NCI-H524 treated with DMSO at 0.1 percent for 48 hours (cell line): ENCODE results near the gene RSL1D1.
"Not testable (repeated sequence)": the region's sequence is repeated elsewhere in the genome, so short reads cannot be mapped to it uniquely, and the experiment has no call there.

Experiments
- DNase-seq: peaks from one replicate; lab custom pipeline; 2025; lab: John Stamatoyannopoulos, UW

Gene RSL1D1

DNA sequence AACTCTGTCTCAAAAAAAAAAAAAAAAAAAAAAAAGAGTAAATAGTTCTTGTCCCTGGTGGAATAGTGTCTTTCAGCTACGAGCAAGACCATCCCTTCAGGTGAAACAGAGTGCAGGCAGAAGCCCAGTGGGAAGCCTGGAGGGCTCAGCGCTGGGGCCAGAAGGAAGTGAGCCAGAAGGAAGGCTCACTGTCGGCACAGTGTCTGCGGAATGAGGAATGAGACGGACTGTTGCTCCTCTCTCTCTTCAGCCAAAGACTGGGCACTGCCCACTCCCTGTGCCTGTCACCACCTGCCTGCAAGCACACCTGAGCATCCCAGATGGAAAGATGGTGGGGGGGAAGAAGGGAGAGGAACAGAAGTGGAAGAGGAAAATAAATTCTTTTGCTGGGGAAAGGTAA lies 7.5 kb downstream of the RSL1D1 start:
- DNase-seq, result no peak

DNA sequence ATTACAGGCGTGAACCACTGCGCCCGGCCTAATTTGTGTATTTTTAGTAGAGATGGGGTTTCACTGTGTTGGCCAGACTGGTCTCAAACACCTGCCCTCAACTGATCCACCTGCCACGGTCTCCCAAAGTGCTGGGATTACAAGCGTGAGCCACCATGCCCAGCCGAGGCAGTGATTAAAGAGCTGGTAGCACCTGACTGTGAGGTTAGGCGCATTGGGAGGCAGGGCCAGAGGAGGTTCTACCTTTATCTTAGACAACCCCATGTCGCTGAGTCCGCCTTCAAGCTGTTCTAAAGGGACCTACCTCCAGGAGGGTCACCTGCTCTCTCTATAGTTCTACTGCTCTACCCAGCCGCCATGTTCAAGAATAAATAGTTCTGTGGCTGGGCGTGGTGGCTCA lies 8.1 kb downstream of the RSL1D1 start:
- DNase-seq, result no peak

DNA sequence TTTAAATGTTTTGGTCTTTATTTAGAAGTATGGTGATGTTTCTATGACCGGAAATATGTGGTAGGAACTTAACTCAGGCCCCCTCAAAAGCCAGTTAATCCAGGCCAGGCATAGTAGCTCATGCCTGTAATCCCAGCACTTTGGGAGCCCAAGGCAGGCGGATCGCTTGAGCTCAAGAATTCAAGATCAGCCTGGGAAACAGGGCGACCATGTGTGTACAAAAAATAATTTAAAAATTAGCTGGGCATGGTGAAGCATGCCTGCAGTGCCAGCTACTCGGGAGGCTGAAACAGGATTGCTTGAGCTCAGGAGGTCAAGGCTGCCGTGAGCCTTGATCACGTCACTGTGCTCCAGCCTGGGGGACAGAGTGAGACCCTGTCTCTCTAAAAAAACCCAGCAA lies 10.3 kb downstream of the RSL1D1 start:
- DNase-seq, result no peak

DNA sequence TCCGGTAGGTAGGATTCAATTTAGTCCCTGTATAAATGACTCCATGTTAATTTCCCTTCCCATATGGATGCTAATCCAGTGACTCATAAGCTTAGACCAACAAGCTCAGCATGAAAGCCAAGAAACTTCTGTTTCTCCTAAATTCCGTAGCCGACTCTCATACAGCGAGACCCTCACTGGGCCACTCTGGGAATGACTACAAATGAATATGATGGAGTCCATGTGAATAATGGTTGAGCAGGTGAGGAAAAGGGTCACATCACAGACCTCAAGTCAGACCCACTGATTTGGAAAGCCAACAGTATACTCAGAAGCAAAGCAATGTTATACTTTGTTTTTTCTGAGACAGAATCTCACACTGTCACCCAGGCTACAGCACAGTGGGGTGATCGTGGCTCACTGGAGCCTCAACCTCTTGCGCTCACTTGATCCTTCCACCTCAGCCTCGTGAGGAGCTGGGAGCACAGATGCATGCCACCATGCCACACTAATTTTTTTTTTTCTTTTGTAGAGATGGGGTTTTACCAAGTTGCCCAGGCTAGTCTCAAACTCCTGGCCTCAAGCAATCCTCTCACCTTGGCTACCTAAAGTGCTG lies 14.6 kb downstream of the RSL1D1 start:
- peak; percentile 30 for DNase-seq

DNA sequence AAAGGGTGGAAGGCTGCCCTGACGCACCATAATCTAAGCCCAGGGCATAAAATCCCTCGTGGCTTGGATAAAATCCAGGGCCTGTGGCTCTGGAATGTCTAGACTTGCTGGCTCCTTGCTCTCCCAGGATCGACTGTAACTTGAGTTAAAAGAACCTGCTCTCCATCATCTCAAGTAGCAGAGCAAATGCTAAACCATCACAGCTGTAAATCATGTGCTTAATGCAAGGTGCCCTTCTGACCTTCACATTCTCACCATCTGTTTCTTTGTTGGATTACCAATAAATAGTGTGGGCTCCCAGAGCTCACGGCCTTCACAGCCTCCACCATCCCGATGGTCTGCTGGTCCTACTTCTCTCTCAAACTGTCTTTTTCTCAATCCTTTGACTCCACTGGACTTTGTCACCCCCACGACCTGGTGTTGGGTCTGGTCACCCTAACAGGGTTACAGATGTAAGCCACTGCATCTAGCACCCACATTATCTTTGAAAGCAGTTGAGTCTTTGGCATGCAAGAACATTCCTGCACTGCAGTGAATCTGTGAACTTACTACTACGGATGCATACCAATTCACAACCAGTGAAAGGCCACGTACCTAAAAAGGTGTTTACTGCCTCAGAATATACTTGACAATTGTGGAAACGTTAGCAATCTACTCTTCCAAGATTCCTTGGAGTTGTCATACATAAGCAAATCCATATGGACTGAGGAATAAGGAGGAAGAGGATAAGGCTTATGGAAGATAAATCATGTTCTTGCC lies 15.3 kb downstream of the RSL1D1 start:
- peak; percentile 92 for DNase-seq

DNA sequence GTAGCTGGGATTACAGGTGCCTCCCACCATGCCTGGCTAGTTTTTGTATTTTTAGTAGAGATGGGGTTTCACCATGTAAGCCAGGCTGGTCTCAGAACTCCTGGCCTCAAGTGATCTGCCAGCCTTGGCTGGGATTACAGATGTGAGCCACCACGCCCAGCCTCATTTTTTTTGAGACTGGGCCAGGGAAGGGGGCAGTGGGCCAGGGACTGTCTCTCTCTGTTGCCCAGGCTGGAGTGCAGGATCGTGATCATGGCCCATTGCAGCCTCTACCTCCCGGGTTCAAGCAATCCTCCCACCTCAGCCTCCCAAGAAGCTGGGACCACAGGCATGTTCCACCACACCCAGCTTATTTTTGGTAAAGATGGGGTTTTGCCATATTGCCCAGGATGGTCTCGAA lies 16.0 kb downstream of the RSL1D1 start:
- DNase-seq, result no peak

DNA sequence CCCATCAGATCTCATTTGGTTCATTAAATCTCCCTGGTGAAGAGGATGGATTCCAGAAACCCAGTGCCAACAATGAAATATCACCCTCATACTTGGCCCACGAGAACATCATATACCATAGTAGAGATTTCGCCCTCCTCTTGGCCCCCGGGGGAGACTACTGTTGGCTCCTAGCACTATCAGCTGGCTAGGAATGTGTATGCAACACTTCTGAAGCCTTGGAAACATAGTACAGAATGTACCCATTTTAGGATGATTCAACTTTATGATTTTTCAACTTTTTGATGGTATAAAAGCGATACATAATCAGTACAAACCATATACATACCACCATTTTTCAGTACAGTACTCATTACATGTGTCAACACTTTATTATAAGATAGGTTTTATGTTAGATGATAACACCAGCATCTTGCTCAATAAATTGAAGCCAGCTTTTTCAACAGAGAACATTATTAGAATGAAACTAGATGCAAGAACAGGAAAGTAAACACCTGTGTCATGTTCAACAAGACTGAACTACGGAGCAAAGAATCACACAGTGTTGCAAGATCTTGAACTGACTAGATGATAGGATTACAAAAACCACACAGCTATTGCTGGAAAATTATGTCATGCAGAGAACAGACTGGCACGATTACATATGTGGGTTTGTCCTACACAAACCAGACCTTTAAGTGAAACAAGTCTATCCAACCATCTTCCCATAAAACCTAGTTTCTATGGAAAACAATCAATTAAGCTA lies 17.2 kb downstream of the RSL1D1 start:
- no peak for DNase-seq

DNA sequence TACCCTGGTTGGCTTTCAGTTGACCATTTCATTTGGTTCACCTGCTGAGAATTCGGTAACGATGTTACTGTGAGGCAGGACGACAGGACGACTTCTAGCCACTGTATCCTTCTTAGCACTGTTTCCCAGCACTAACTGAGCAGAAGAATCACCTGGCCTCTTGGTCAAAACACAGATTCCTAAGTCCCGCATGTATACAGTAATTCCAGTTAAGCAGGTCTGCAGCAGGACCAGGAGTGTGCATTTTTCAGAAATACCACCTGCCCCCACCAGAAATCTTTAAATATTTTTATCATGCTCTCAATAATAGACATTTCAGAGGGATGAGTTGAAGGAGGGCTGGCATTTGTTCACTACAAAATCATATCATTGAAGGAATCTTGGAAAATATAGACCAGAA lies 22.6 kb downstream of the RSL1D1 start:
- DNase-seq, result no peak

DNA sequence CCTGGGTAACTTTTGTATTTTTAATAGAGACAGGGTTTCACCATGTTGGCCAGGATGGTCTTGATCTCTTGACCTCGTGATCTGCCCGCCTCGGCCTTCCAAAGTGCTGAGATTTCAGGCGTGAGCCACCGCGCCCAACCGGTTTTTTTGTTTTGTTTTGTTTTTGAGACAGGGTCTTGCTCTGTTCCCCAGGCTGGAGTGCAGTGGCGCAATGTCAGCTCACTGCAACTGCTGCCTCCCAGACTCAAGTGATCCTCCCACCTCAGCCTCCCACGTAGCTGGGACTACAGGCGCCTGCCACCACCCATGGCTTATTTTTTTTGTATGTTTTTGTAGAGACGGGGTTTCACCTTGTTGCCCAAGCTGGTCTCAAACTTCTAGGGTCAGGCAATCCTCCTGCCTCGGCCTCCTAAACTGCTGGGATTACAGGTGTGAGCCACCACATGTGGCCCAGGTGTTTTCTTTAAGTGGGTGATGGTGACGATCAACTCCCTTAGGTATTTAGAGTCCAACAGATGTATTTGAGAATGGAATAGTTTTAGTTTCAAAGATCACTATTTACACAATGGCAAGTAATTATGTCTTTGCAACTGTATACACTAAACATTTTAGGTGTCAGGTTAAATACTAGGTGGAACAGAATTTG lies 25.7 kb downstream of the RSL1D1 start:
- DNase-seq, result not testable (repeated sequence)

- no peak for DNase-seq
These were observed 27.0 kb downstream of the RSL1D1 start for GRCh38 chr16:11824362-11824761.

DNA sequence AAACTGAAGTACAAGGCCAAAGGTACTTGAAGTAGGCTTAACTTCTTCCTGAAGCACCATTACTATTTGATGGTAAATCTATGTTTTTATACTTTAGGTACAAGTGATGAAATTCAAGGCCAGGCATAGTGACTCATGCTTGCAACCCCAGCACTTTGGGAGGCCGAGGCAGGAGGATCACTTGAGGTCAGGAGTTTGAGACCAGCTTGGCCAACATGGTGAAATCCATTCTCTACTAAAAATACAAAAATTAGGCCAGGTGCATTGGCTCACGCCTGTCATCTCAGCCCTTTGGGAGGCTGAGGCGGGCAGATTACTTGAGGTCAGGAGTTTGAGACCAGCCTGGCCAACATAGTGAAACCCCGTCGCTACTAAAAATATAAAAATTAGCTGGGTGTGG lies 27.7 kb downstream of the RSL1D1 start:
- DNase-seq, result not testable (repeated sequence)

GRCh38 chr16:11819798-11820197 lies 31.5 kb downstream of the RSL1D1 start:
- no peak for DNase-seq

GRCh38 chr16:11818970-11819369 lies 32.4 kb downstream of the RSL1D1 start:
- not testable (repeated sequence) for DNase-seq

DNA sequence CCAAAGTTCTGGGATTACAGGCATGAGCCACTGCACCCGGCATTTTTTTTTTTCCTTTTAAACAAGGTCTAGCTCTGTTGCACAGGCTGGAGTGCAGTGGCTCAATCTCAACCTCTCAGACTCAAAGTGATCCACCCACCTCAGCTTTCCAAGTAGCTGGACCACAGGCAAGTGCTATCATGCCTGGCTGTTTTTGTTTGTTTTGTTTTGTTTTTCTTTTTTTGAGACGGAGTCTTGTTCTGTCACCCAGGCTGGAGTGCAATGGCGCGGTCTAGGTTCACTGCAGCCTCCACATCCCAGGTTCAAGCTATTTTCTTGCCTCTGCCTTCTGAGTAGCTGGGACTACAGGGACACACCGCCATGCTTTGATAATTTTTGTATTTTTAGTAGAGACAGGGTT lies 35.2 kb downstream of the RSL1D1 start:
- no peak for DNase-seq

- DNase-seq, result not testable (repeated sequence)
These were observed 36.5 kb downstream of the RSL1D1 start for GRCh38 chr16:11814800-11815199.

DNA sequence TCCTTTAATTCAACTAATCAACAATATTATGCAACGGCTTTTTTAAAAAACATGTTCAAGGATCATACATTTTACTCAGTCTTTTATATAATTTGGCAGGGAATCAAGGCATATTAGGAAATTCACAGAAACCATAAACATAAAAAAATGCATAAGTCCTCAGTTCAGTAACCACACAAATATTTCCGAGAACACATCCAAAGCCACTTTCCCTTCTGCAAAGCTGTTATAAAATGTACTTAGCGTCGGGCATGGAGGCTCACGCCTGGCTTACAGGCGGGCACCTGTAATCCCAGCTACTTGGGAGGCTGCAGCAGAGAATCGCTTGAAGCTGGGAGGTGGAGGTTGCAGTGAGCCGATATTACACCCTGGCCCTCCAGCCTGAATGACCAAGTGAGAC lies 44.6 kb downstream of the RSL1D1 start:
- DNase-seq, result no peak

GRCh38 chr16:11805556-11805955 lies 45.8 kb downstream of the RSL1D1 start:
- no peak for DNase-seq

GRCh38 chr16:11801481-11802021 lies 49.8 kb downstream of the RSL1D1 start:
- no peak for DNase-seq

DNA sequence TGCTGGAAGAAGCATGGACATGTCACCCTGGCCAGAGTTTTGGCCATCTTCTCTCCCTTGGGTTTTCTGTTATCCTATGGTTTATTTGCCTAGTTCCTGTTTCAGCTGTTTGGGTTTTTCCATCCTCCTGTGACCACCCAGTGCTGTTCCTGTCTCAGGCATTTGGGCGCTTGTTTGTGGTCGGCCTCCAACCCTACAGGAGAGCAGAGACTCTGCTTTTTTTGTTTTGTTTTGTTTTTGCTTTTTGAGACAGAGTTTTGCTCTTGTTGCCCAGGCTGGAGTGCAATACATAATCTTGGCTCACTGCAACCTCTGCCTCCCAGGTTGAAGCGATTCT lies 51.0 kb downstream of the RSL1D1 start:
- DNase-seq, result no peak

DNA sequence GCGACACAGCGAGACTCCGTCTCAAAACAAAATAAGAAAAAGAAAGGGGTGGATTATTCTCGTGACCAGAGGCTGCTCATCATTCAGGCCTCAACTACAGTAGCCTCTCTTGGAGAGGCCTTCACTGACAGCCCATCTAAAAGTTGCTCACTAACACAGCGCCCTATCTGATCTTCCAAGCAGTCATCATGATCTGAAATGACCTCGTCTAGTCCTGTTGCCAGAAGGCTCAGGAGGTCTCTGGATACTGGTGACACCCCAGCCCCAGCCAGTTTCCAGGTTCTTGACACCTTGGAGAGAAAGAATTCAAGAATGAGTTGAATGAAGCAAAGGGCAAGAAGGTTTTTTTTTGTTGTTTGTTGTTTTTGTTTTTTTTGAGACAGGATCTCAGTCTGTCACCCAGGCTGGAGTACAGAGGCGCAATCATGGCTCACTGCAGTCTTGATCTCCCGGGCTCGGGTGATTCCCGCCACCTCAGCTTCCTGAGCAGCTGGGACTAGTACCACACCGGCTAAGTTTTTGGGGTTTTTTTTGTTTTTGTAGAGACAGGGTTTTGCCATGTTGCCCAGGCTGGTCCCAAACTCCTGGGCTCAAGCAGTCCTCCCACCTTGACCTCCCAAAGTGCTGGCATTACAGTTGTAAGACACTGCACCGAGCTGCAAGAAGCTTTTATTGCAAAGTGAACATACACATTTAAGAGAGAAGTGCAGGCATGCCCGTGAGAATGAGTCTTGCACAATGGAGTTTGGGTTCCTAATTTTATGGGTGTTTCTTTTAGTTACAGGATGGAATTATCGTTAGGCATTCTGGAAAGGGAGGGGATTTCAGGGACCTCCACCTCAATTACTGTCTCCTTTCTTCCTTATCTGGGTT lies 51.6 kb downstream of the RSL1D1 start:
- no peak for DNase-seq

DNA sequence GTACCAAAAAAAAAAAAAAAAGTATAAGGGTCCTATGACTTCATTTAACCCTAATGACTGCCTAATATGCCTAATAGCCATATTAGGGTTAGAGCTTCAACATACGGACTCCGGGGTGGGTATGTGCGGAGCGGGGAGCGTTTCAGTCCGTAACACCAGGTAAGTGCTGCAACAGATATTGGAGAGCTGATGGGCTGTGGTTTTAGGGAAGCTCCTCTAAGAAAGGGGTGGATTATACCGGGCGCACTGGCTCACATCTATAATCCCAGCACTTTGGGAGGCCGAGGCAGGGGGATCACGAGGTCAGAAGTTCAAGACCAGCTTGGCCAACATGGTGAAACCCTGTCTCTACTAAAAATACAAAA lies 52.3 kb downstream of the RSL1D1 start:
- DNase-seq, result no peak

DNA sequence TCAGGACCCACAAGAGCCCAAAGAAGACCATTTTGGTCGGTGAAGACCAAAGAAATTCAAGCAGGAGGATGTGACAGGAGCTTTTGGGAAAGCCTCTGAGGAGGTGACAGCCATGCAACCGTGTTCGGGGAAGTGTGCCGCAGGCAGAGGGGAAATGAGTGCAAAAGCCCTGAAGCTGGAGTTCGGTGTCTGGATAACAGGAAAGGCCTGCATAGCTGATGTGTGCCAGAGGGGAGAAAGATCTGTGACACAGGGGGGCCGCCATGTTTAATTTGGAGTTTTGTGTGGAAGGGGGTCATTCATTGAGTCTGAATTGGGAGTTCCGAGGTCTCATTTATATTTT lies 53.4 kb downstream of the RSL1D1 start:
- DNase-seq, result no peak
